BJ (cell line): ENCODE data around the gene MTSS2. TPM values are rescaled to one million over a fixed set of nuclear protein-coding genes. Genes with fewer than 3 reads are reported as not detected.

Experiments
- CTCF ChIA-PET: fragments of 350-600 bp; formaldehyde crosslinking; extraction: SDS; loops from one replicate; lab custom pipeline; 2021; ENCODE audit warnings: antibody characterized with exemption, inconsistent platforms; lab: Yijun Ruan, JAX
- POLR2A ChIA-PET: fragments of 300-600 bp; sonication (Branson Sonifier 250); formaldehyde crosslinking; extraction: SDS; loops from one replicate; lab custom pipeline; 2021; ENCODE audit warnings: antibody characterized with exemption; lab: Charles Lee
- DNase-seq: peaks from one replicate; pipeline ENCODE4 v3.0.0-alpha.2; 2011; ENCODE audit warnings: low read depth
- H3K27me3 ChIP-seq: 2 replicates; pipeline ENCODE4 v1.6.0; 2011; ENCODE audit warnings: low read length; ENCODE audit not compliant: control insufficient read depth, insufficient read depth
- H3K36me3 ChIP-seq: 2 replicates; pipeline ENCODE4 v1.5.1; 2011; ENCODE audit warnings: low read length; ENCODE audit not compliant: control insufficient read depth, insufficient read depth
- H3K4me3 ChIP-seq: 2 replicates; pipeline ENCODE4 v1.5.1; 2011; ENCODE audit warnings: low read depth, mild to moderate bottlenecking, control low read depth, low read length
- CTCF ChIP-seq: IDR thresholded peaks from 2 replicates; pipeline ENCODE4 v1.5.1; 2011; ENCODE audit warnings: low read depth, mild to moderate bottlenecking, control low read depth, inconsistent platforms, low read length, moderate library complexity; ENCODE audit not compliant: insufficient read depth
- polyA minus RNA-seq: library from RNA; depleted of rRNA, polyadenylated mRNA; stranded (reverse); fragments of >200 nt; gene quantifications from 2 replicates; pipeline ENCODE4 v1.2.3, GENCODE V29; 2011; rRNA and poly(A)+ RNA removed
- polyA plus RNA-seq: library from polyadenylated mRNA; depleted of rRNA; stranded (reverse); fragments of >200 nt; gene quantifications from 2 replicates; pipeline ENCODE4 v1.2.3, GENCODE V29; 2011; rRNA removed

MTSS2 gene
- polyA plus RNA-seq (86.4 and 170 TPM in 2 replicates), polyA minus RNA-seq (95.7 and 103 TPM in 2 replicates)

GRCh38 chr16:70685938-70686375, at the start of gene MTSS2:
Gene MTSS2, minus strand, starts transcription at chr16:70686053. Its CDS starts 262 bp downstream, at chr16:70685791.
- CTCF ChIA-PET, result interaction anchor here (1.0 to 11.1 kb wide), 4 partner anchors 17 to 85 kb away, joined by 3 to 117 read pairs (median 27); no protein-coding TSS in a partner anchor

GRCh38 chr16:70735141-70735979, 49.5 kb upstream of the MTSS2 start:
- no peak for TF ChIP-seq CTCF
- Histone ChIP-seq H3K4me3 (no peak overlapping the region), H3K36me3 (peaks cover 6% of the 10 kb centered on the region), H3K27me3 (no peaks in the 10 kb centered on the region)
- peak; percentile 84 for DNase-seq
- ChIA-PET CTCF (interaction anchor here (0.6 to 2.6 kb wide), 14 partner anchors 10 to 82 kb away, joined by 3 to 12 read pairs (median 4); no protein-coding TSS in a partner anchor), POLR2A (interaction anchor here (1.3 to 1.6 kb wide), 2 partner anchors 28 to 32 kb away, joined by 4 to 10 read pairs; no protein-coding TSS in a partner anchor)

More at GRCh38 chr16:70685938-70686375, at the start of gene MTSS2:
- TF ChIP-seq CTCF, result no peak
- POLR2A ChIA-PET, result interaction anchor here (0.6 kb wide), 1 partner anchor 772 kb away, joined by 21 read pairs; no protein-coding TSS in a partner anchor
- peak within 1 kb of the TSS; percentile 92 for H3K4me3 ChIP-seq
- DNase-seq, result no peak
- H3K36me3 ChIP-seq, result peaks cover 19% of the 10 kb centered on the region
- H3K27me3 ChIP-seq, result no peaks in the 10 kb centered on the region

GRCh38 chr16:70734522-70735095, 48.8 kb upstream of the MTSS2 start:
- ChIA-PET POLR2A (interaction anchor here (1.3 to 1.6 kb wide), 2 partner anchors 27 to 31 kb away, joined by 4 to 10 read pairs; no protein-coding TSS in a partner anchor), CTCF (interaction anchor here (0.6 to 2.6 kb wide), 14 partner anchors 9 to 81 kb away, joined by 3 to 12 read pairs (median 4); no protein-coding TSS in a partner anchor)
- Histone ChIP-seq H3K4me3 (no peak overlapping the region), H3K36me3 (peaks cover 7% of the 10 kb centered on the region), H3K27me3 (no peaks in the 10 kb centered on the region)
- TF ChIP-seq CTCF, result no peak
- no peak for DNase-seq

- Histone ChIP-seq H3K4me3 (no peak overlapping the region), H3K27me3 (no peaks in the 10 kb centered on the region), H3K36me3 (peaks cover 11% of the 10 kb centered on the region)
- CTCF ChIA-PET, result no interaction called here
- no peak for DNase-seq
- TF ChIP-seq CTCF, result no peak
- POLR2A ChIA-PET, result no interaction called here
Measured at GRCh38 chr16:70730944-70731343, 45.1 kb upstream of the MTSS2 start.

GRCh38 chr16:70730031-70730430, 44.2 kb upstream of the MTSS2 start:
- Histone ChIP-seq H3K27me3 (no peaks in the 10 kb centered on the region), H3K4me3 (no peak overlapping the region), H3K36me3 (peaks cover 11% of the 10 kb centered on the region)
- no peak for DNase-seq
- no peak for TF ChIP-seq CTCF
- ChIA-PET POLR2A (no interaction called here), CTCF (no interaction called here)
